PC-3 (cell line): ENCODE data around the gene PVR. TPM values are rescaled to one million over a fixed set of nuclear protein-coding genes. Genes with fewer than 3 reads are reported as not detected.

ENCODE experiments used
- ATAC-seq: fragments of 200-7000 bp; cut with Tn5 transposase; 2 replicates; pipeline ENCODE4 v1.9.1; 2020; ENCODE audit warnings: mild to moderate bottlenecking, moderate library complexity
- BruUV-seq: library from RNA; stranded (reverse); fragments of 400-500 nt; replicated peaks from 2 replicates; lab custom pipeline; 2021; lab: Mats Ljungman, UMichigan
- CTCF ChIA-PET: fragments of 300-600 bp; sonication (Branson Sonifier 250); formaldehyde crosslinking; loops from one replicate; lab custom pipeline; 2022; ENCODE audit warnings: antibody characterized with exemption; lab: Charles Lee
- POLR2A ChIA-PET: fragments of 300-600 bp; sonication (Branson Sonifier 250); formaldehyde crosslinking; loops from one replicate; lab custom pipeline; 2022; ENCODE audit warnings: antibody characterized with exemption; ENCODE audit not compliant: unreplicated experiment; lab: Charles Lee
- DNase-seq: peaks from one replicate; pipeline ENCODE4 v3.0.0-alpha.2; 2015
- H2AFZ ChIP-seq: fragments of 300-600 bp; sonication (generic); 2 replicates; pipeline ENCODE4 v1.6.0; 2016; ENCODE audit warnings: antibody characterized with exemption, low read length
- H3F3A ChIP-seq: fragments of 300-600 bp; sonication (generic); one replicate; pipeline ENCODE4 v1.6.0; 2017; ENCODE audit warnings: antibody characterized with exemption, low read length, control low read depth, mild to moderate bottlenecking; ENCODE audit not compliant: unreplicated experiment
- H3K27ac ChIP-seq: fragments of 300-600 bp; sonication (generic); 2 replicates; pipeline ENCODE4 v1.5.1; 2016; ENCODE audit warnings: mild to moderate bottlenecking, low read length
- H3K27me3 ChIP-seq: fragments of 300-600 bp; sonication (generic); 2 replicates; pipeline ENCODE4 v1.6.1; 2016; ENCODE audit warnings: low read length, mixed read lengths
- H3K36me3 ChIP-seq: fragments of 300-600 bp; sonication (generic); 2 replicates; pipeline ENCODE4 v1.6.1; 2016; ENCODE audit warnings: low read depth, mixed run types, low read length, mixed read lengths
- H3K4me1 ChIP-seq: fragments of 300-600 bp; sonication (generic); 2 replicates; pipeline ENCODE4 v1.5.1; 2016; ENCODE audit warnings: low read length; ENCODE audit not compliant: insufficient read depth
- H3K4me2 ChIP-seq: fragments of 300-600 bp; sonication (generic); 2 replicates; pipeline ENCODE4 v1.6.0; 2016; ENCODE audit warnings: low read length
- H3K4me3 ChIP-seq: fragments of 300-600 bp; sonication (generic); 2 replicates; pipeline ENCODE4 v1.5.1; 2016; ENCODE audit warnings: mild to moderate bottlenecking, low read length, mixed read lengths
- H3K79me2 ChIP-seq: fragments of 300-600 bp; sonication (generic); 2 replicates; pipeline ENCODE4 v1.6.1; 2017; ENCODE audit warnings: low read length, mixed read lengths
- H3K9ac ChIP-seq: fragments of 300-600 bp; sonication (generic); 2 replicates; pipeline ENCODE4 v1.6.0; 2016; ENCODE audit warnings: mild to moderate bottlenecking, low read length
- H3K9me2 ChIP-seq: fragments of 300-600 bp; sonication (generic); replicated peaks from 2 replicates; pipeline ENCODE4 v1.6.1; 2016; ENCODE audit warnings: mixed run types, low read length, mixed read lengths
- H3K9me3 ChIP-seq: fragments of 300-600 bp; sonication (generic); 2 replicates; pipeline ENCODE4 v1.6.1; 2016; ENCODE audit warnings: low read length, mixed read lengths
- H4K20me1 ChIP-seq: fragments of 300-600 bp; sonication (generic); 2 replicates; pipeline ENCODE4 v1.6.1; 2016; ENCODE audit warnings: low read length, mixed read lengths
- CTCF ChIP-seq: fragments of 300-600 bp; sonication (generic); conservative IDR thresholded peaks from 2 replicates; pipeline ENCODE4 v1.5.1; 2017; ENCODE audit warnings: antibody characterized with exemption, low read depth, mild to moderate bottlenecking, low read length
- EZH2 ChIP-seq: fragments of 300-600 bp; sonication (generic); IDR thresholded peaks from one replicate; pipeline ENCODE4 v1.6.1; 2017; ENCODE audit warnings: antibody characterized with exemption, mild to moderate bottlenecking, low read length; ENCODE audit not compliant: unreplicated experiment
- EZH2phosphoT487 ChIP-seq: fragments of 300-600 bp; sonication (generic); IDR thresholded peaks from 2 replicates; pipeline ENCODE4 v1.6.1; 2018; ENCODE audit warnings: mild to moderate bottlenecking, antibody characterized with exemption, low read length, borderline replicate concordance
- intact Hi-C: fragments of 100-400 bp; cut with micrococcal nuclease; formaldehyde crosslinking; loops from 2 replicates; pipeline ENCODE4 v1.9.0; 2023
- total RNA-seq: library from RNA; depleted of rRNA; stranded (reverse); fragments of >200 nt; gene quantifications from 2 replicates; pipeline ENCODE4 v1.2.3, GENCODE V29; 2014

The PVR gene
- total RNA-seq, 1 experiment from 2014 or later = 75.3 TPM

GRCh38 chr19:44653977-44654774, 10.5 kb downstream of the PVR start:
- Histone ChIP-seq H3K9me3 (no peaks in the 10 kb centered on the region), H2AFZ (no peak overlapping the region), H3K4me3 (no peak overlapping the region), H3K27ac (no peak overlapping the region), H3K9me2 (no peaks in the 10 kb centered on the region), H3K4me1 (peaks cover under 1% of the 10 kb centered on the region; the same call in 1 of the 2 replicates), H3K79me2 (peaks cover 17% of the 10 kb centered on the region), H3F3A (no peaks in the 10 kb centered on the region), H3K9ac (no peak overlapping the region), H3K27me3 (no peaks in the 10 kb centered on the region), H3K36me3 (peaks cover 60% of the 10 kb centered on the region), H3K4me2 (no peak overlapping the region), H4K20me1 (no peaks in the 10 kb centered on the region)
- ChIA-PET CTCF (interaction anchor here (0.7 to 2.0 kb wide), 3 partner anchors 10 to 83 kb away, joined by 3 to 9 read pairs (median 5); no protein-coding TSS in a partner anchor), POLR2A (interaction anchor here (1.1 kb wide), 1 partner anchor 65 kb away, joined by 4 read pairs; no protein-coding TSS in a partner anchor)
- BruUV-seq = no TSS peak
- intact Hi-C loops = loop anchor here (5.0 kb wide), 1 partner anchor 118 kb away; no protein-coding TSS in a partner anchor
- DNase-seq = peak; percentile 48
- TF ChIP-seq EZH2 (no peak), CTCF (peak; percentile 57), EZH2phosphoT487 (no peak)
- peak; percentile 75 for ATAC-seq

- peak; percentile 54 for DNase-seq
- CTCF ChIA-PET = interaction anchor here (1.0 kb wide), 4 partner anchors 21 to 113 kb away, joined by 3 to 4 read pairs (median 4); no protein-coding TSS in a partner anchor
- 0 out of 2 replicates have a peak, but pooled peaks cover 3% of the 10 kb centered on the region for H3K4me1 ChIP-seq
- H4K20me1 ChIP-seq = no peaks in the 10 kb centered on the region
- peak; percentile 45 for ATAC-seq
- H3K9me3 ChIP-seq = no peaks in the 10 kb centered on the region
- H3K27ac ChIP-seq = no peak overlapping the region
- POLR2A ChIA-PET = no interaction called here
- intact Hi-C loops = loop anchor here (1.0 kb wide), 1 partner anchor 69 kb away; no protein-coding TSS in a partner anchor
- no peaks in the 10 kb centered on the region for H3K9me2 ChIP-seq
- H3K27me3 ChIP-seq = no peaks in the 10 kb centered on the region
- H3K79me2 ChIP-seq = no peaks in the 10 kb centered on the region
- peaks cover 64% of the 10 kb centered on the region for H3K36me3 ChIP-seq
- no peak overlapping the region for H2AFZ ChIP-seq
- TF ChIP-seq EZH2phosphoT487 (no peak), EZH2 (no peak), CTCF (peak; percentile 72)
- no peak overlapping the region for H3K9ac ChIP-seq
- H3K4me2 ChIP-seq = no peak overlapping the region
- H3F3A ChIP-seq = no peaks in the 10 kb centered on the region
- no TSS peak for BruUV-seq
- H3K4me3 ChIP-seq = no peak overlapping the region
Observed at GRCh38 chr19:44657211-44657921, 13.7 kb downstream of the PVR start.
